PC-9 (cell line): ENCODE data around the gene AP3B1. TPM values are rescaled to one million over a fixed set of nuclear protein-coding genes. Genes with fewer than 3 reads are reported as not detected.
"Not testable (repeated sequence)": the region's sequence is repeated elsewhere in the genome, so short reads cannot be mapped to it uniquely, and the experiment has no call there.

ENCODE experiments used
- BruUV-seq: library from RNA; stranded (reverse); fragments of 400-500 nt; replicated peaks from 2 replicates; lab custom pipeline; 2021; lab: Mats Ljungman, UMichigan
- CTCF ChIA-PET: fragments of 300-600 bp; sonication (Branson Sonifier 250); formaldehyde crosslinking; loops from one replicate; lab custom pipeline; 2022; ENCODE audit warnings: antibody characterized with exemption; lab: Charles Lee
- POLR2A ChIA-PET: fragments of 300-600 bp; sonication (Branson Sonifier 250); formaldehyde crosslinking; loops from one replicate; lab custom pipeline; 2022; ENCODE audit warnings: antibody characterized with exemption; ENCODE audit not compliant: unreplicated experiment; lab: Charles Lee
- DNase-seq, 2 experiments: peaks; one replicate each; pipeline versions ENCODE4 v3.0.0 to v3.0.0-alpha.2; 2015 to 2022; ENCODE audit warnings: mixed read lengths in 1 of 2
- H2AFZ ChIP-seq: fragments of 200-600 bp; sonication (generic); 2 replicates; pipeline ENCODE4 v1.8.1; 2017; ENCODE audit warnings: antibody characterized with exemption
- H3F3A ChIP-seq: fragments of 200-600 bp; sonication (generic); 2 replicates; pipeline ENCODE4 v1.8.1; 2017; ENCODE audit warnings: antibody characterized with exemption, mild to moderate bottlenecking, low read depth; ENCODE audit not compliant: insufficient read depth
- H3K27ac ChIP-seq: fragments of 200-600 bp; sonication (generic); 2 replicates; pipeline ENCODE4 v1.6.1; 2016; ENCODE audit warnings: mixed run types
- H3K27me3 ChIP-seq: fragments of 200-600 bp; sonication (generic); 2 replicates; pipeline ENCODE4 v1.6.1; 2016; ENCODE audit warnings: low read depth, mixed run types; ENCODE audit not compliant: insufficient read depth
- H3K36me3 ChIP-seq: fragments of 200-600 bp; sonication (generic); 2 replicates; pipeline ENCODE4 v1.6.1; 2016; ENCODE audit warnings: low read depth, mixed run types
- H3K4me1 ChIP-seq: fragments of 200-600 bp; sonication (generic); replicated peaks from 2 replicates; pipeline ENCODE4 v1.6.1; 2016; ENCODE audit warnings: mixed run types; ENCODE audit not compliant: insufficient read depth
- H3K4me2 ChIP-seq: fragments of 200-600 bp; sonication (generic); 2 replicates; pipeline ENCODE4 v1.6.1; 2017; ENCODE audit warnings: mixed run types
- H3K4me3 ChIP-seq: fragments of 200-600 bp; sonication (generic); 2 replicates; pipeline ENCODE4 v1.6.1; 2016; ENCODE audit warnings: mixed run types
- H3K79me2 ChIP-seq: fragments of 200-600 bp; sonication (generic); 2 replicates; pipeline ENCODE4 v1.6.1; 2017; ENCODE audit warnings: low read depth, mixed run types
- H3K9me2 ChIP-seq: fragments of 200-600 bp; sonication (generic); 2 replicates; pipeline ENCODE4 v1.8.1; 2017; ENCODE audit warnings: mild to moderate bottlenecking; ENCODE audit not compliant: insufficient read depth
- H3K9me3 ChIP-seq: fragments of 200-600 bp; sonication (generic); 2 replicates; pipeline ENCODE4 v1.8.1; 2016; ENCODE audit warnings: low read depth; ENCODE audit not compliant: insufficient read depth
- H4K20me1 ChIP-seq: fragments of 200-600 bp; sonication (generic); 2 replicates; pipeline ENCODE4 v1.8.1; 2017; ENCODE audit not compliant: insufficient read depth
- EZH2 ChIP-seq: fragments of 200-600 bp; sonication (generic); IDR thresholded peaks from 2 replicates; pipeline ENCODE4 v1.8.0; 2017; ENCODE audit warnings: antibody characterized with exemption, low read depth
- intact Hi-C: fragments of 100-400 bp; cut with micrococcal nuclease; formaldehyde crosslinking; loops from one replicate; pipeline ENCODE4 v1.10.0; 2022; ENCODE audit not compliant: unreplicated experiment
- total RNA-seq: library from RNA; stranded (reverse); gene quantifications from 2 replicates; pipeline ENCODE4 v1.2.3, GENCODE V29; 2021
- TF ChIP-seq, protein P1 (sequence below): fragments of 200-600 bp; sonication (generic); conservative IDR thresholded peaks from 2 replicates; pipeline ENCODE4 v1.6.1; 2017; ENCODE audit warnings: mixed run types, antibody characterized with exemption, mild to moderate bottlenecking, moderate library complexity

AP3B1 gene
- total RNA-seq, 1 experiment from 2014 or later = 44.0 TPM

DNA sequence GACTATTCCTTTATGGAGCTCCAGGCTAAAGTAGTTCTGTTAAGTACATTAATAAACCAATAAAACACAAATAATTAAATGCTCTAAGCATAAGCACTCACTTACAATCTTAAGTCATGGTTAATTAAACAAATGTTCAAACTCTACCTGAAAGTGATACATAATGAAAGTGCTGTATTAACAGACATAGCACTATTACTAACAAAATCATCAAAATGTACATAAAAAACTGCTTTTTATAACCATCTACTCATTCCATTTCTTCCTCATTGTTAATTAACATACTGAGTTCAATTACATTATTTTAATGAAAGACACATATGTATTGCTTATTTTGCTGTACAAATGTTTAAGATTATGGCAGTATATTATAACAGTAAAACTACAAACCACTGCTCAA, 107.3 kb downstream of the AP3B1 start:
- TF ChIP-seq EZH2 = no peak
- Histone ChIP-seq H3K4me2 (no peak overlapping the region), H3K9me2 (peaks cover 10% of the 10 kb centered on the region), H3K9me3 (no peaks in the 10 kb centered on the region; the same call in none of the 2 replicates), H3K27ac (no peak overlapping the region), H3F3A (peaks cover 3% of the 10 kb centered on the region), H3K36me3 (no peaks in the 10 kb centered on the region), H3K4me1 (no peaks in the 10 kb centered on the region), H2AFZ (no peak overlapping the region), H3K4me3 (no peak overlapping the region), H3K27me3 (no peaks in the 10 kb centered on the region), H3K79me2 (no peaks in the 10 kb centered on the region), H4K20me1 (no peaks in the 10 kb centered on the region)
- DNase-seq = no peak
- intact Hi-C loops = no loop called here
- no TSS peak for BruUV-seq
- ChIA-PET POLR2A (no interaction called here), CTCF (no interaction called here)

DNA sequence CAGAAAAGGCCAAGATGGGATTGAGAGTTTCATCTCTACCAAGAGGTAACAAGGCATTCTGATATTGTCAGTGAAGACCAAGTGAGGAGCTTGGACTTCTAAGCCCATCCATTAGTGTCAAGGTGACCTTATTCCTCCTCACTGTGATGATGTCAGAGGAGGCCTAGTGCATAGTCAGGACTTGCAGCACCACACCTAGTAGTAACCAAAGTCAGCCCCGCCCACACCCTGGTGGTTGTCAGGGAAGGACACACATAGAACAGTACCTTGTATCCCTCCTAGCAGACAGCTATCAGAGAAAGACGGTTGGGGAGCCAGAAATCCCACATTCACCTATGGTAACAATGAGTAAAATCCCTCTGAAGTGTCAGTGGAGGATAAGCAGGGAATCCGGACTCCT, 111.7 kb downstream of the AP3B1 start:
- ChIA-PET CTCF (no interaction called here), POLR2A (no interaction called here)
- TF ChIP-seq EZH2 = no peak
- TF ChIP-seq, protein P1, sequence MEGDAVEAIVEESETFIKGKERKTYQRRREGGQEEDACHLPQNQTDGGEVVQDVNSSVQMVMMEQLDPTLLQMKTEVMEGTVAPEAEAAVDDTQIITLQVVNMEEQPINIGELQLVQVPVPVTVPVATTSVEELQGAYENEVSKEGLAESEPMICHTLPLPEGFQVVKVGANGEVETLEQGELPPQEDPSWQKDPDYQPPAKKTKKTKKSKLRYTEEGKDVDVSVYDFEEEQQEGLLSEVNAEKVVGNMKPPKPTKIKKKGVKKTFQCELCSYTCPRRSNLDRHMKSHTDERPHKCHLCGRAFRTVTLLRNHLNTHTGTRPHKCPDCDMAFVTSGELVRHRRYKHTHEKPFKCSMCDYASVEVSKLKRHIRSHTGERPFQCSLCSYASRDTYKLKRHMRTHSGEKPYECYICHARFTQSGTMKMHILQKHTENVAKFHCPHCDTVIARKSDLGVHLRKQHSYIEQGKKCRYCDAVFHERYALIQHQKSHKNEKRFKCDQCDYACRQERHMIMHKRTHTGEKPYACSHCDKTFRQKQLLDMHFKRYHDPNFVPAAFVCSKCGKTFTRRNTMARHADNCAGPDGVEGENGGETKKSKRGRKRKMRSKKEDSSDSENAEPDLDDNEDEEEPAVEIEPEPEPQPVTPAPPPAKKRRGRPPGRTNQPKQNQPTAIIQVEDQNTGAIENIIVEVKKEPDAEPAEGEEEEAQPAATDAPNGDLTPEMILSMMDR = no peak
- no peak for DNase-seq
- Histone ChIP-seq H3K79me2 (no peaks in the 10 kb centered on the region), H3K4me2 (no peak overlapping the region), H2AFZ (no peak overlapping the region), H3K4me1 (no peaks in the 10 kb centered on the region), H3K36me3 (no peaks in the 10 kb centered on the region), H3K9me2 (peaks cover 10% of the 10 kb centered on the region), H3K27me3 (no peaks in the 10 kb centered on the region), H4K20me1 (no peaks in the 10 kb centered on the region; the same call in none of the 2 replicates), H3K9me3 (no peaks in the 10 kb centered on the region; the same call in 1 of the 2 replicates), H3F3A (no peaks in the 10 kb centered on the region; the same call in 1 of the 2 replicates), H3K27ac (no peak overlapping the region), H3K4me3 (no peak overlapping the region)
- no TSS peak for BruUV-seq
- intact Hi-C loops = no loop called here

DNA sequence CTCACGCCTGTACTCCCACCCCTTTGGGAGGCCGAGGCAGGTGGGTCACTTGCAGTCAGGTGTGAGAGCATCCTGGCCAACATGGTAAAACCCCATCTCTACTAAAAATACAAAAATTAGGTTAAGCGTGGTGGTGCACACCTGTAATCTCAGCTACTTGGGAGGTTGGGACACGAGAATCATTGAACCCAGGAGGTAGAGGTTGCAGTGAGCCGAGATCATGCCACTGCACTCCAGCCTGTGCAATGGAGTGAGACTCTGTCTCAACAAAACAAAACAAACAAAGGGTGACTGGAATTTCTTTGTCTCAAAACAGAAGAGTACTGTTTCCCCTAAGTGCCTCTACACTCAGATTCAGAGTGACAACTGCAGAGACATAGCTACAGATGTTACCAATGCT, 116.1 kb downstream of the AP3B1 start:
- no peaks in the 10 kb centered on the region; the same call in none of the 2 replicates for H4K20me1 ChIP-seq
- no peaks in the 10 kb centered on the region for H3K4me1 ChIP-seq
- H3K9me2 ChIP-seq = no peaks in the 10 kb centered on the region; the same call in 1 of the 2 replicates
- H2AFZ ChIP-seq = no peak overlapping the region
- no peaks in the 10 kb centered on the region for H3K27me3 ChIP-seq
- H3K4me3 ChIP-seq = no peak overlapping the region
- H3K4me2 ChIP-seq = no peak overlapping the region
- H3K79me2 ChIP-seq = no peaks in the 10 kb centered on the region
- ChIA-PET CTCF (no interaction called here), POLR2A (no interaction called here)
- TF ChIP-seq EZH2 = no peak
- TF ChIP-seq, protein P1 = no peak
- no TSS peak for BruUV-seq
- H3K36me3 ChIP-seq = peaks cover 24% of the 10 kb centered on the region
- H3K27ac ChIP-seq = no peak overlapping the region
- DNase-seq = no peak
- no peaks in the 10 kb centered on the region for H3K9me3 ChIP-seq
- no peaks in the 10 kb centered on the region for H3F3A ChIP-seq
- intact Hi-C loops = no loop called here

DNA sequence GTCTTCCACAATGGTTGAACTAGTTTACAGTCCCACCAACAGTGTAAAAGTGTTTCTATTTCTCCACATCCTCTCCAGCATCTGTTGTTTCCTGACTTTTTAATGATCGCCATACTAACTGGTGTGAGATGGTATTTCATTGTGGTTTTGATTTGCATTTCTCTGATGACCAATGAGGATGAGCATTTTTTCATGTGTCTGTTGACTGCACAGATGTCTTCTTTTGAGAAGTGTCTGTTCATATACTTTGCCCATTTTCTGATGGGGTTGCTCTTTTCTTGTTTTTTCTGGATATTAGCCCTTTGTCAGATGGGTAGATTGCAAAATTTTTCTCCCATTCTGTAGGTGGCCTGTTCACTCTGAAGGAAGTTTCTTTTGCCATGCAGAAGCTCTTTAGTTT, 124.2 kb downstream of the AP3B1 start:
- H3F3A ChIP-seq, H3K9me2 ChIP-seq, H3K79me2 ChIP-seq, intact Hi-C loops, H3K4me3 ChIP-seq, H3K27ac ChIP-seq, H3K4me2 ChIP-seq, H3K27me3 ChIP-seq, H2AFZ ChIP-seq, H4K20me1 ChIP-seq, H3K9me3 ChIP-seq, H3K4me1 ChIP-seq, POLR2A ChIA-PET, DNase-seq, CTCF ChIA-PET, BruUV-seq: not testable (repeated sequence)
- H3K36me3 ChIP-seq = peaks cover 21% of the 10 kb centered on the region; the same call in 1 of the 2 replicates
